SK-N-MC (cell line): ENCODE results near the gene ATL1.

ENCODE experiments used
- EZH2 ChIP-seq: fragments of 200-600 bp; sonication (generic); IDR thresholded peaks from one replicate; pipeline ENCODE4 v1.6.1; 2017; ENCODE audit warnings: antibody characterized with exemption
- FOXP2 ChIP-seq: optimal IDR thresholded peaks from 2 replicates; pipeline ENCODE3; 2011; ENCODE audit warnings: mild to moderate bottlenecking, moderate library complexity; ENCODE audit not compliant: insufficient read depth; ENCODE audit errors: extremely low read length, control extremely low read depth
- POLR2AphosphoS5 ChIP-seq: IDR thresholded peaks from 2 replicates; pipeline ENCODE4 v1.6.1; 2012; ENCODE audit warnings: mild to moderate bottlenecking, low read depth, low read length, borderline replicate concordance

- TF ChIP-seq POLR2AphosphoS5, result no peak
- TF ChIP-seq EZH2, result no peak
- no peak for TF ChIP-seq FOXP2
Measured at GRCh38 chr14:50575769-50576168, 15.8 kb downstream of the ATL1 start.
